GM19467 (cell line): Measurements from ENCODE around the gene HSBP1L1.
"Not testable (repeated sequence)": the region's sequence is repeated elsewhere in the genome, so short reads cannot be mapped to it uniquely, and the experiment has no call there.

ENCODE experiments used
- ATAC-seq: cut with Tn5 transposase; IDR thresholded peaks from one replicate; pipeline ENCODE4 v1.9.1; 2021; ENCODE audit warnings: mild to moderate bottlenecking, moderate library complexity; ENCODE audit not compliant: unreplicated experiment

The HSBP1L1 gene

DNA sequence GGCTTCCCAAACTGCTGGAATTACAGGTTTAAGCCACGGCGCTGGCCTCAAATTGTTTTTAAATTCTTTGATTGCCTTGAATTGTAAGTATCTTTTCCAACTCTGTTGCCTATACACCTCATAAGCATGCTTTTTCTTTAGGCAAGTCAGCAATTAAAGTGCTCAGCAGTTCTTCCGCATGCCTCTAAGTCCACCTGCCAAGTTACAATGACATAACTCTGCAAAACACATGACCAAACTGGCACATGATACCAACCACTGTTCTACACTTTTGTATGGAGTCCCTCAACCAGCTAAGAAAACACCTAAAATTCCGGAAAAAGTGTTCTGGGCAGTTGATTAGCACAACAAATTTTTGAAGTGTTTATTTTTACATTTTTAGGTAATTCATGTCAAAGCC is 18.8 kb downstream of the HSBP1L1 start:
- no peak for ATAC-seq

GRCh38 chr18:79983793-79984192 is 19.4 kb downstream of the HSBP1L1 start:
- ATAC-seq = no peak

- ATAC-seq = no peak
Measured at GRCh38 chr18:79985172-79985571, 20.7 kb downstream of the HSBP1L1 start.

DNA sequence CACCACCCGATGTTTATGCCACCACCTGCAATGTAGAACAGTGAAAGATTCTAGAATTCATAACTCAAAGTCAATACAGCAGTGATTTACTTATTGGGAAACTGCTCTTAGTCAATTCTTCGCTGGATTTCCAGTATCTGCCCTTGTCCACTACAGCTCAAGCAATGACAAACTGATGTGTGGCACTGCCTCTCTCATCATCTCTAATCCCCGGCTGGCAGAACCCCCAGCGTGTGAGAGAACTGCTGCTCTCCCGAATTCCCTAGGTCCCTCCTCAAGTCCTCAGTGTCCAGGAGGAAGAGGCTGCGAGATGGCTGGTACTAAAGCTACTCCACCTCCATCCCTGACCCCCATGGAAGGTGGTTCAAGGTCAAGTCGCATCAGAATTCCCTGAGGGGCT is 22.3 kb downstream of the HSBP1L1 start:
- ATAC-seq = no peak

- ATAC-seq = no peak
Measured at GRCh38 chr18:79987566-79987965, 23.1 kb downstream of the HSBP1L1 start.

DNA sequence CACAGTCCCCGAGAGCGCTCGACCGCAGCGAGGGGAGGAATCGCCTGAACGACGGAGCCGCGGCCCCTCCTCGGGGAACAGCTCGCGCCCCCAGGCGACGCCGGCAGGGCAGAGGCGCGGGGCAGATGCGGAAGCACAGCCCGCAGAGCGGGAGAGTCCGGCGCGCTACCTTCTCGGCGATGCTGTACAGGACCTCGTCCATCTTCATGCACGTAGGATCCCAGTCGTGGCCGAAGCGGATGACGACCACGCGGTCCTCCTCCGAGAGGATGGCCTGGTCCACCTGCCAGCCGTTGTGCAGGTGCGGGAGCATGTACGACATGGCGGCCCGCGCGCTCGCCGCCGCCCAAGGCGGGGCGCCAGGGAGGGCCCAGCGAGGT is 23.6 kb downstream of the HSBP1L1 start:
- ATAC-seq = peak; percentile 55

- peak; percentile 96 for ATAC-seq
Measured at GRCh38 chr18:79988451-79989194, 24.2 kb downstream of the HSBP1L1 start, which contains the start of gene TXNL4A. Gene TXNL4A (minus strand): TSS chr18:79988563. CDS start chr18:79988392, 171 bp downstream.

DNA sequence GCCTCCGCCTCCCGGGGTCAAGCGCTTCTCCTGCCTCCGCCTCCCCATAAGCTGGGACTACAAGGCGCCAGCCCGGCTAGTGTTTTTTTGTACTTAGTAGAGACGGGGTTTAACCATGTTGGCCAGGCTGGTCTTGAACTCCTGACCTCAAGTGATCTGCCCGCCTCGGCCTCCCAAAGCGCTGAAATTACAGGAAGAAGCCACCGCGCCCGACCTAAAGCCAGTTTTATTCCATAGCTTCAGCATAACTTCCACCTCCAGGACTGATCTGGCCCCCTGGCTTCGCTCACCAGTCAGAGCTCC is 24.7 kb downstream of the HSBP1L1 start:
- no peak for ATAC-seq

- no peak for ATAC-seq
Measured at GRCh38 chr18:79991494-79991893, 27.1 kb downstream of the HSBP1L1 start.

DNA sequence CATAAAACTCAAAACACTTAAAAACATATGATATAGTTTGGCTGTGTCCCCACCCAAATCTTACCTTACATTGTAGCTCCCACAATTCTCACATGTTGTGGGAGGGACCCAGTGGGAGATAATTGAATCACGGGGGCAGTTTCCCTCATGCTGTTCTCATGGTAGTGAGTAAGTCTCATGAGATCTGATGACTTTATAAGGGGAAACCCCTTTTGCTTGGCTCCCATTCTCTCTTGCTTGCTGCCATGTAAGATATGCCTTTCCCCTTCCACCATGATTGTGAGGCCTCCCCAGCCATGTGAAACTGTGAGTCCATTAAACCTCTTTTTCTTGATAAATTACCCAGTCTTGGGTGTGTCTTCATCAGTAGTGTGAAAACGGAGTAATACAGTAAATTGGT is 35.3 kb downstream of the HSBP1L1 start:
- ATAC-seq = not testable (repeated sequence)

GRCh38 chr18:80000877-80001276 is 36.4 kb downstream of the HSBP1L1 start:
- ATAC-seq = no peak

- no peak for ATAC-seq
Measured at GRCh38 chr18:80002468-80002867, 38.0 kb downstream of the HSBP1L1 start.

GRCh38 chr18:80004600-80005342 is 40.3 kb downstream of the HSBP1L1 start:
- no peak for ATAC-seq

DNA sequence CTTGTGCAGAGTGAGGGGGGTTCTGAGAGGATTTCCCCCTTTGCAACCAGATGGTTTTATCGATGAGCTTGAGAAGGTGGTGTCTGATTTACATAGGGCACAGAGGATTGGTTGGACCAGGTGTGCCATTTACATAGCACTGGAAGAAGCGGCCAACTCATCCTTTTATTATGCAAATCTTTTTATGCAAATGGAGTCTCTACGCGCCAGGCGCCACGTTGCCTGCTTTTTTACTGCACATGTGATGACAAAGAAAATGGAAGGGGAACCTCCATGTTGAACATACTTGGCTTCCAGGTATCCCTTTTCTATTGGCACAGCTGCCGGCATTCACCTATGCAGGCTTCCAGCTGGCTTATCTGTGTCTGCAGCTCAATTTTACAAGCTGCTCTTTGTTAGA is 42.3 kb downstream of the HSBP1L1 start:
- ATAC-seq = no peak

DNA sequence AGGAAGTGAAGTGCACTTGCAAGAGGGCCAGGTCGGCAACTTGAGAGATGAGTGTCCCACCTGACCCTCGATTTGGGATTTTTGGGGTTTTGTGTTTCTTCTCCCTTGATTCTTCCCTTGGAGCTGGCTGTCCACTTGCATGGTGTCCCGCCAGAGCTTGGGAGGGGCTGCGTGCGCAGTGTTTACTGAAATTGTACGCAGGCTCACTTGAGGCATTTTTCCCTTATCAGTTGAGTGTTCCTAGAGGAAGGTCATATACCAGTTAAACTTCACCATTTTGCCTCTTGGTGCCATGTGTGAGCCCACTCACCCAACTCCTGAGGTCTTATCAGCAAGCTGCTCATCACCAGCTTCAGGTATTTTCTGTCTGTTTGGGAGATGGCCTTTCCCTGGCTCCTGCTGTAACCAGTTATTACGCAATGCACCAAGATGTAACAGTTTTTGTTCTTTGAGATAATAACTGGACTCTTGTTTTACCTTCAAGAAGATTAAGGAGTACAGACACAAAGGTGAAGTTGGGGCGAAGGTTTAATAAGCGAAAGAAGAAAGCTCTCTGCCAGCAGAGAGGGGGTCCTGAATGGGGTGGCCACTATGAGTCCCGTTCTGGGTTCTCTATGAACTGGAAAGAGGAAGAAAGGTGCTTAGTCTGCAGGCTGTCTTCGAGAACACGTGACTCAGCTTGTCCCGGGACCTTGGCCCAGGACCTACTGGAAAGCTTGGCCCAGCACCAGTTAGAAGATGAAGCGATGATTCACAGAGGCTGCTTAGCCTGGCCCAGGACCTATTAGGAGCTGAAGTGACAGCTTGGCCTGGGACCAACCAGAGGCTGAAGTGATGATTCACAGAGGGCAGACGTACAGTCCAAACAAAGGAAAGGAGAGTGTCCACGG is 45.5 kb downstream of the HSBP1L1 start:
- no peak for ATAC-seq

DNA sequence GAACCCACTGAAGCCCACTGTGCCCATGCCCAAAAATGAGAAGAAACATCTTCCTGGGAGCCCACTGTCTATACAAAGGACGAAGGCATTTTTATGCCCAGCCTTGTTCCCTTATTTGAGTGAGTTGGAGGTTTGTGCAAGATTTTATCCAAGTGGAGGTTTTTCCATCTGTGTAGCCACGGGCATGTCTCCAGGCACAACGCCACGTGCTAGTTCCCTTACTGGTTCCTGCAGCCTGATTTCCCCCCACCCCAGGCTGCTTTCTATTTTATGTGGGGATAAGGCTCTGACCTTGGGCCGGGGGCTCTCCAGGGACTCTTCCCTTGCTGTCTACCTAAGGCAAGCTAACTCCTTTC is 46.1 kb downstream of the HSBP1L1 start:
- no peak for ATAC-seq

DNA sequence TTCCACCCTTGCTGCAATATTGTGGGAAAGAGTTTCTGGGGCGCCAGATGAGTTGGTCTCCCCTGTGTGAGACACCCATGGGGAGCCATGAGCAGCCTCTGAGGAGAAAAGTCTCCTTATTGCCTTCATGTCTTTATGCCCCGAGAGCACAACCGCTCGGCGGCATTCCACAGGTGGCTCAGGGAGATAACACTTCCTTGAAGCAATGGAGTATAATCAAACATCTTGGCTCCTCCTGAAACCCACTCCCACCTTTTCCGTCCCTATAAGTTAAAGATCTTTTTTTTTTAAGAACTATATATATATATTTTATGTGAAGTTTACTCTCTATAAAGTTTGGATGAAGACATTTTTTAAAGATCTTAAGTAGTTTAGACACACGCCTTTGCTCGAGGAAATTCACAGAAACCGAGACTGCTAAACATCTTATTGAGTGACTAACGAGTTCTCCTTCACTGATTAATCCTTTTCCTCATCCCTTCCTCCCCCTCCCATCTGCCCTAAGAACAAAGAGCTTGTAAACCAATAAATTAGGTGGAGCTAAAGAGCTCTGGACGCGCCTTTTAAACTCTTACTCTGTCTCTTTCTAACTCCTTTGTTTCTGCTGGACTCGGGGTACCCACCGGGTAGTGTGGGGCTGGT is 47.2 kb downstream of the HSBP1L1 start:
- ATAC-seq = not testable (repeated sequence)

- ATAC-seq = no peak
Measured at GRCh38 chr18:80012714-80013113, 48.3 kb downstream of the HSBP1L1 start.
